GM12892 (cell line): ENCODE data around the gene TMCC2.

Experiments
- POLR2A ChIP-seq: IDR thresholded peaks from 2 replicates; pipeline ENCODE4 v1.6.1; 2011; ENCODE audit warnings: low read depth, low read length, control low read depth
- POLR2AphosphoS5 ChIP-seq: IDR thresholded peaks from 2 replicates; pipeline ENCODE4 v1.6.1; 2011; ENCODE audit warnings: low read depth, low read length, control low read depth

DNA sequence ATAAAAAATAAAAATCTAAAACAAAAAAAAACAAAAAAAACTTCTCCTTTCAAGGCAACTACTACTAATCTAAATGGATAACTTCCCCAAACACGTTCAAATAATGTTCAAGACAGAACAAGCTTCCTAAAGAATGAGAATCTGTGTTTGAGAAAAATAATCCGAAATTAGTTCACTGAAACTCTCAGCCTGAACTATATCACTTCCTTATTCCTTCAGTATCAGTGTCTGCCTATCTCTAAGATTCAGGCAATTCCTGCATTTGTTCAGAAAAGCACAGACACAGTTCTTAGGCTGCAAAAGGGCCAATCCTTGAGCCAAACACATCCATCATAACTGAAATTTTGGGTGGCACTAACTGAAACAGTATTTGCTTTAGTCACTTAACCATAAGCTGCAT lies 38.6 kb upstream of the TMCC2 start:
- TF ChIP-seq POLR2A (no peak), POLR2AphosphoS5 (no peak)
